SK-N-MC (cell line): Measurements from ENCODE around the gene PRR35.

ENCODE experiments used
- EZH2 ChIP-seq: fragments of 200-600 bp; sonication (generic); IDR thresholded peaks from one replicate; pipeline ENCODE4 v1.6.1; 2017; ENCODE audit warnings: antibody characterized with exemption
- POLR2AphosphoS5 ChIP-seq: IDR thresholded peaks from 2 replicates; pipeline ENCODE4 v1.6.1; 2012; ENCODE audit warnings: mild to moderate bottlenecking, low read depth, low read length, borderline replicate concordance

DNA sequence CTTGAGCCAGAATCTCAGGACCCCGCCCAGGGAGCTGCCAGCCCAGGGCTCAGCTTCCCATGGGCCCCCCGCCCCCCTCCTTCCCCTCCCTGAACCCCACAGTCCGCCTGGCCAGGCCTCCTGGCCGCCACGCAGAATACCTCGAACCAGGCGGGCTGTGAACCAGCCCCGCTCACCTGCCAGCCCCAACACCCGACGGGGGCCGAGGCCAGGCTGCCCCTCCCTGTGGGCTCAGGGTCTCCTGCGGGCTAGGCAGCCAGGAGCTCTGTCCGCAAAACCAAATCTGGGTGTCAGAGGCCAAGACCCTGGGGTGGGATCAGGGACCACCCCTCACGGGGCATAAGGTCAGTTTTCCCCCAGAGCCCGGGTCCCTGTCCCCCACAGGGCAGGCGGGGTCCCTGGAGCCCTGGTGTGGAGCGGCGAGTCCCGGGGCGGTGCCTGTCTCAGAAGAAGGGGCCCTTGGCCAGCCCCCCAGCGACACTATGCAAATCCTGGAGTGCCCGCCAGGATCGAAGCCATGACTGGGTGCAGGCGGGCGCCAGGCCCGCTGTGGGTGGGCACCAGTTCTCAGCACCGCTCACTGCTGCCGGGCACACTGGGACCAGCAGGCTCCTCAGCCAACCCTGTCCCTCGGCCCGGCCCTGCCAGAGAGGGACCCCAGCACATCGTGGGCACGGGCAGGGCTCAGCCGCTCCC is 6.4 kb upstream of the PRR35 start:
- no peak for TF ChIP-seq EZH2
- no peak for TF ChIP-seq POLR2AphosphoS5
